GM12865 (cell line): Measurements from ENCODE around the gene BRD1.
"Not testable (repeated sequence)": the region's sequence is repeated elsewhere in the genome, so short reads cannot be mapped to it uniquely, and the experiment has no call there.

ENCODE experiments used
- DNase-seq: peaks from one replicate; pipeline ENCODE4 v3.0.0; 2010; ENCODE audit warnings: low read depth
- H3K4me3 ChIP-seq: 2 replicates; pipeline ENCODE4 v1.5.1; 2011; ENCODE audit warnings: mild to moderate bottlenecking, low read depth, low read length, control low read depth
- CTCF ChIP-seq: IDR thresholded peaks from 2 replicates; pipeline ENCODE4 v1.5.1; 2011; ENCODE audit warnings: low read length, control low read depth, low read depth, inconsistent platforms; ENCODE audit not compliant: insufficient read depth; ENCODE audit errors: missing control alignments

The BRD1 gene

GRCh38 chr22:49824936-49825335 lies 2.7 kb downstream of the BRD1 start:
- TF ChIP-seq CTCF = no peak
- no peak for DNase-seq
- H3K4me3 ChIP-seq = no peak overlapping the region

GRCh38 chr22:49824185-49824925 lies 3.3 kb downstream of the BRD1 start:
- TF ChIP-seq CTCF = no peak
- no peak overlapping the region for H3K4me3 ChIP-seq
- no peak for DNase-seq

GRCh38 chr22:49823289-49824045 lies 4.2 kb downstream of the BRD1 start:
- no peak overlapping the region for H3K4me3 ChIP-seq
- no peak for DNase-seq
- no peak for TF ChIP-seq CTCF

GRCh38 chr22:49821741-49822140 lies 5.9 kb downstream of the BRD1 start:
- DNase-seq = not testable (repeated sequence)

GRCh38 chr22:49820984-49821383 lies 6.7 kb downstream of the BRD1 start:
- TF ChIP-seq CTCF = no peak
- H3K4me3 ChIP-seq = no peak overlapping the region
- no peak for DNase-seq

More at GRCh38 chr22:49821741-49822140, 5.9 kb downstream of the BRD1 start:
- not testable (repeated sequence) for H3K4me3 ChIP-seq

GRCh38 chr22:49817359-49817758 lies 10.3 kb downstream of the BRD1 start:
- no peak overlapping the region for H3K4me3 ChIP-seq
- no peak for TF ChIP-seq CTCF
- DNase-seq = no peak

- DNase-seq = peak; percentile 14
- no peak overlapping the region for H3K4me3 ChIP-seq
- no peak for TF ChIP-seq CTCF
These were observed 12.0 kb downstream of the BRD1 start for GRCh38 chr22:49815641-49816091.
